Stimulated activated naive CD4-positive, alpha-beta T cell (primary cell): ENCODE results near the gene PAX6.
"Not testable (repeated sequence)": the region's sequence is repeated elsewhere in the genome, so short reads cannot be mapped to it uniquely, and the experiment has no call there.

Source experiments
- DNase-seq, 6 experiments: peaks; one replicate each; lab custom pipeline; 2025; lab: John Stamatoyannopoulos, UW

The PAX6 gene

GRCh38 chr11:31767066-31767465, 44.1 kb downstream of the PAX6 start:
- no peak for DNase-seq

GRCh38 chr11:31764766-31765165, 46.4 kb downstream of the PAX6 start:
- DNase-seq = no peak

GRCh38 chr11:31764261-31764660, 46.9 kb downstream of the PAX6 start:
- DNase-seq = no peak

GRCh38 chr11:31763296-31763695, 47.8 kb downstream of the PAX6 start:
- DNase-seq = no peak

GRCh38 chr11:31761636-31762035, 49.5 kb downstream of the PAX6 start:
- DNase-seq = no peak

- DNase-seq = no peak
Observed at GRCh38 chr11:31757260-31757835, 53.8 kb downstream of the PAX6 start.

- DNase-seq = no peak
Observed at GRCh38 chr11:31747581-31747980, 63.5 kb downstream of the PAX6 start.

- DNase-seq = not testable (repeated sequence)
Observed at GRCh38 chr11:31740731-31741368, 70.3 kb downstream of the PAX6 start.

GRCh38 chr11:31740131-31740530, 71.0 kb downstream of the PAX6 start:
- DNase-seq = no peak
